Stimulated activated naive CD4-positive, alpha-beta T cell treated with Interleukin-2 at 50 U/mL for 16 hours (primary cell): ENCODE results near the gene LAMTOR4.

Source experiments
- DNase-seq: peaks from one replicate; lab custom pipeline; 2025; lab: John Stamatoyannopoulos, UW

The LAMTOR4 gene

GRCh38 chr7:100148559-100149328 lies at the start of gene LAMTOR4:
TSS of gene LAMTOR4 (plus strand) at chr7:100148918. CDS start at chr7:100148973, 55 bp downstream.
- DNase-seq: peak; percentile 98

GRCh38 chr7:100099452-100099851 lies 49.3 kb upstream of the LAMTOR4 start:
- no peak for DNase-seq

- DNase-seq: peak; percentile 92
Measured at GRCh38 chr7:100100420-100101015, 48.2 kb upstream of the LAMTOR4 start.

GRCh38 chr7:100101016-100101862 lies 47.5 kb upstream of the LAMTOR4 start, which contains the start of the genes AP4M1 and MCM7:
TSS of gene AP4M1 (plus strand) at chr7:100101643. CDS start at chr7:100101715, 72 bp downstream.
TSS of gene MCM7 (minus strand) at chr7:100101397. CDS start at chr7:100101294, 103 bp downstream.
- DNase-seq: peak; percentile 97

GRCh38 chr7:100102950-100103840 lies 45.5 kb upstream of the LAMTOR4 start:
- no peak for DNase-seq

GRCh38 chr7:100105534-100105933 lies 43.2 kb upstream of the LAMTOR4 start:
- no peak for DNase-seq

GRCh38 chr7:100106633-100107032 lies 42.1 kb upstream of the LAMTOR4 start:
- DNase-seq: no peak

- DNase-seq: no peak
Measured at GRCh38 chr7:100107125-100107737, 41.5 kb upstream of the LAMTOR4 start.

GRCh38 chr7:100107890-100108289 lies 40.8 kb upstream of the LAMTOR4 start:
- DNase-seq: no peak

GRCh38 chr7:100109521-100110163 lies 39.1 kb upstream of the LAMTOR4 start:
- no peak for DNase-seq

GRCh38 chr7:100111156-100111555 lies 37.6 kb upstream of the LAMTOR4 start:
- no peak for DNase-seq

GRCh38 chr7:100111914-100112313 lies 36.8 kb upstream of the LAMTOR4 start:
- DNase-seq: no peak

GRCh38 chr7:100115026-100115425 lies 33.7 kb upstream of the LAMTOR4 start:
- DNase-seq: no peak

GRCh38 chr7:100118388-100119071 lies 30.2 kb upstream of the LAMTOR4 start:
- no peak for DNase-seq

- peak; percentile 93 for DNase-seq
Measured at GRCh38 chr7:100119072-100119969, 29.4 kb upstream of the LAMTOR4 start, which contains the start of the genes CNPY4 and TAF6. TSS of gene CNPY4 (plus strand) at chr7:100119634. CDS start at chr7:100119745, 111 bp downstream. TSS of gene TAF6 (minus strand) at chr7:100119358. CDS start at chr7:100114209, 5,149 bp downstream.

GRCh38 chr7:100119970-100120732 lies 28.6 kb upstream of the LAMTOR4 start:
- peak; percentile 72 for DNase-seq

- DNase-seq: no peak
Measured at GRCh38 chr7:100120733-100121036, 28.0 kb upstream of the LAMTOR4 start.

GRCh38 chr7:100122067-100122466 lies 26.7 kb upstream of the LAMTOR4 start:
- no peak for DNase-seq
